NCI-H1930 (cell line): ENCODE data around the gene C9orf50.
A peak's percentile ranks its signal among the peaks of the same experiment; 100 is the strongest.

Source experiments
- DNase-seq, 2 experiments: peaks; one replicate each; lab custom pipeline; 2025; lab: John Stamatoyannopoulos, UW

Gene C9orf50

GRCh38 chr9:129591916-129592315 is 29.0 kb downstream of the C9orf50 start:
- no peak for DNase-seq

- no peak for DNase-seq
Measured at GRCh38 chr9:129590466-129590865, 30.4 kb downstream of the C9orf50 start.

GRCh38 chr9:129587487-129588262 is 33.2 kb downstream of the C9orf50 start:
- DNase-seq, result no peak

- no peak for DNase-seq
Measured at GRCh38 chr9:129586685-129587084, 34.2 kb downstream of the C9orf50 start.

GRCh38 chr9:129586245-129586644 is 34.7 kb downstream of the C9orf50 start:
- no peak for DNase-seq

GRCh38 chr9:129585352-129585751 is 35.5 kb downstream of the C9orf50 start:
- DNase-seq, result no peak

GRCh38 chr9:129584136-129584535 is 36.8 kb downstream of the C9orf50 start:
- peak; percentile 24 to 62 for DNase-seq

- DNase-seq, result no peak
Measured at GRCh38 chr9:129583308-129584038, 37.4 kb downstream of the C9orf50 start.

GRCh38 chr9:129582855-129583254 is 38.0 kb downstream of the C9orf50 start:
- DNase-seq, result no peak

- DNase-seq, result no peak
Measured at GRCh38 chr9:129581505-129582189, 39.3 kb downstream of the C9orf50 start.

GRCh38 chr9:129580211-129580915 is 40.5 kb downstream of the C9orf50 start:
- DNase-seq, result no peak

- no peak for DNase-seq
Measured at GRCh38 chr9:129579294-129579693, 41.6 kb downstream of the C9orf50 start.

GRCh38 chr9:129576546-129577543 is 44.1 kb downstream of the C9orf50 start:
- no peak for DNase-seq

GRCh38 chr9:129575818-129576217 is 45.1 kb downstream of the C9orf50 start:
- no peak for DNase-seq

- DNase-seq, result no peak
Measured at GRCh38 chr9:129574911-129575585, 45.9 kb downstream of the C9orf50 start.

- no peak for DNase-seq
Measured at GRCh38 chr9:129573977-129574376, 46.9 kb downstream of the C9orf50 start.

GRCh38 chr9:129572517-129572916 is 48.4 kb downstream of the C9orf50 start:
- no peak for DNase-seq

GRCh38 chr9:129572052-129572425 is 48.9 kb downstream of the C9orf50 start:
- no peak for DNase-seq

- DNase-seq, result no peak
Measured at GRCh38 chr9:129571298-129572051, 49.4 kb downstream of the C9orf50 start.
